Neutrophil (primary cell): ENCODE measurements around the gene CDS2.

ENCODE experiments used
- H3K27ac ChIP-seq: fragments of 200-600 bp; sonication (generic); 2 replicates; pipeline ENCODE4 v1.5.1; 2016; ENCODE audit warnings: mild to moderate bottlenecking, moderate library complexity
- H3K27me3 ChIP-seq: fragments of 200-600 bp; sonication (generic); 2 replicates; pipeline ENCODE4 v1.6.0; 2016; ENCODE audit warnings: mild to moderate bottlenecking
- H3K36me3 ChIP-seq: fragments of 200-600 bp; sonication (generic); 2 replicates; pipeline ENCODE4 v1.5.1; 2017
- H3K4me1 ChIP-seq, 2 experiments: fragments of 200-600 bp in 1 of 2; sonication (generic) in 1 of 2; 1 replicate in 1 of 2; 2 replicates in 1 of 2; pipeline versions ENCODE4 v1.5.1 to v1.6.1; 2013 to 2016; ENCODE audit warnings: low read depth in 1 of 2, low read length in 1 of 2, mild to moderate bottlenecking in 1 of 2, moderate library complexity in 1 of 2; ENCODE audit not compliant: control insufficient read depth in 1 of 2, insufficient read depth in 1 of 2
- H3K4me3 ChIP-seq, 2 experiments: fragments of 200-600 bp in 1 of 2; sonication (generic) in 1 of 2; 1 replicate in 1 of 2; 2 replicates in 1 of 2; pipeline ENCODE4 v1.5.1; 2013 to 2016; ENCODE audit warnings: low read depth in 1 of 2, low read length in 1 of 2, mild to moderate bottlenecking in 1 of 2, moderate library complexity in 1 of 2
- H3K9me3 ChIP-seq: fragments of 200-600 bp; sonication (generic); 2 replicates; pipeline ENCODE4 v1.5.1; 2016
- CTCF ChIP-seq: fragments of 200-600 bp; sonication (generic); IDR thresholded peaks from 2 replicates; pipeline ENCODE4 v1.5.1; 2016; ENCODE audit warnings: antibody characterized with exemption

CDS2 gene

GRCh38 chr20:5159928-5160327 is 33.1 kb downstream of the CDS2 start:
- H3K36me3 ChIP-seq = no peaks in the 10 kb centered on the region
- peak overlapping the region; percentile 54 for H3K27ac ChIP-seq
- no peaks in the 10 kb centered on the region for H3K9me3 ChIP-seq
- no peak for TF ChIP-seq CTCF
- no peaks in the 10 kb centered on the region for H3K27me3 ChIP-seq
- H3K4me1 ChIP-seq = peaks cover 0 to 18% of the 10 kb centered on the region in 2 experiments
- H3K4me3 ChIP-seq = no peak overlapping the region

GRCh38 chr20:5160882-5161281 is 34.1 kb downstream of the CDS2 start:
- Histone ChIP-seq H3K36me3 (no peaks in the 10 kb centered on the region), H3K9me3 (no peaks in the 10 kb centered on the region), H3K27me3 (no peaks in the 10 kb centered on the region), H3K4me1 (peaks cover 0 to 18% of the 10 kb centered on the region in 2 experiments), H3K4me3 (peak overlapping the region in 1 of 2 experiments; percentile 22), H3K27ac (peak overlapping the region; percentile 54)
- no peak for TF ChIP-seq CTCF

GRCh38 chr20:5161536-5162164 is 34.8 kb downstream of the CDS2 start:
- no peaks in the 10 kb centered on the region for H3K36me3 ChIP-seq
- no peak for TF ChIP-seq CTCF
- H3K9me3 ChIP-seq = no peaks in the 10 kb centered on the region
- H3K4me1 ChIP-seq = peaks cover 0 to 18% of the 10 kb centered on the region in 2 experiments
- H3K27me3 ChIP-seq = no peaks in the 10 kb centered on the region
- H3K27ac ChIP-seq = peak overlapping the region; percentile 54
- H3K4me3 ChIP-seq = peak overlapping the region in 1 of 2 experiments; percentile 22

- Histone ChIP-seq H3K27ac (no peak overlapping the region), H3K4me3 (no peak overlapping the region), H3K36me3 (peaks cover 2% of the 10 kb centered on the region), H3K4me1 (peaks cover 15 to 32% of the 10 kb centered on the region in 2 experiments), H3K27me3 (no peaks in the 10 kb centered on the region), H3K9me3 (no peaks in the 10 kb centered on the region)
- no peak for TF ChIP-seq CTCF
These were observed 38.1 kb downstream of the CDS2 start for GRCh38 chr20:5164645-5165625.

- Histone ChIP-seq H3K4me3 (peak overlapping the region in 1 of 2 experiments; percentile 24), H3K27me3 (no peaks in the 10 kb centered on the region), H3K27ac (peak overlapping the region; percentile 82), H3K36me3 (peaks cover 13% of the 10 kb centered on the region), H3K4me1 (peaks cover 19 to 23% of the 10 kb centered on the region in 2 experiments), H3K9me3 (no peaks in the 10 kb centered on the region)
- TF ChIP-seq CTCF = no peak
These were observed 42.0 kb downstream of the CDS2 start for GRCh38 chr20:5168651-5169396.
